HL-60 (cell line): Measurements from ENCODE around the gene FOXA1.

Experiments used
- DNase-seq, 2 experiments: peaks; one replicate each; pipeline ENCODE4 v3.0.0-alpha.2; 2010 to 2020; ENCODE audit warnings: low read depth in 1 of 2, low spot score in 1 of 2
- H3K27ac ChIP-seq: fragments of 250-450 bp; sonication (Bioruptor Pico); replicated peaks from 2 replicates; pipeline ENCODE4 v1.5.1; 2020; ENCODE audit warnings: mild to moderate bottlenecking, moderate library complexity
- H3K27me3 ChIP-seq: fragments of 250-450 bp; sonication (Bioruptor Pico); 2 replicates; pipeline ENCODE4 v1.5.1; 2021; ENCODE audit warnings: mild to moderate bottlenecking, moderate library complexity; ENCODE audit not compliant: insufficient read depth, poor library complexity, severe bottlenecking
- H3K4me3 ChIP-seq: replicated peaks from 2 replicates; pipeline ENCODE4 v1.5.1; 2011; ENCODE audit warnings: mild to moderate bottlenecking, control low read depth, low read length; ENCODE audit not compliant: insufficient read depth
- CTCF ChIP-seq: IDR thresholded peaks from one replicate; pipeline ENCODE4 v1.5.1; 2011; ENCODE audit warnings: low read length, control low read depth, inconsistent platforms; ENCODE audit not compliant: insufficient read depth
- GABPA ChIP-seq: IDR thresholded peaks from 2 replicates; pipeline ENCODE4 v1.6.1; 2012; ENCODE audit warnings: low read depth
- POLR2AphosphoS5 ChIP-seq: IDR thresholded peaks from 2 replicates; pipeline ENCODE4 v1.6.1; 2012; ENCODE audit warnings: low read depth
- REST ChIP-seq: IDR thresholded peaks from 2 replicates; pipeline ENCODE4 v1.6.1; 2012; ENCODE audit warnings: low read depth; ENCODE audit not compliant: insufficient replicate concordance
- SPI1 ChIP-seq: IDR thresholded peaks from 2 replicates; pipeline ENCODE4 v1.6.1; 2012; ENCODE audit warnings: low read depth, mild to moderate bottlenecking, borderline replicate concordance

The FOXA1 gene

GRCh38 chr14:37585101-37585511 lies 9.9 kb downstream of the FOXA1 start:
- TF ChIP-seq REST (no peak), POLR2AphosphoS5 (no peak), GABPA (no peak), SPI1 (no peak), CTCF (no peak)
- peaks cover 40% of the 10 kb centered on the region for H3K27me3 ChIP-seq
- no peak overlapping the region for H3K27ac ChIP-seq
- DNase-seq: no peak
- no peak overlapping the region for H3K4me3 ChIP-seq

GRCh38 chr14:37584211-37585100 lies 10.6 kb downstream of the FOXA1 start:
- H3K4me3 ChIP-seq: no peak overlapping the region
- no peak for DNase-seq
- H3K27ac ChIP-seq: no peak overlapping the region
- TF ChIP-seq SPI1 (no peak), CTCF (no peak), REST (no peak), POLR2AphosphoS5 (no peak), GABPA (no peak)
- peaks cover 37% of the 10 kb centered on the region for H3K27me3 ChIP-seq

- no peak overlapping the region for H3K27ac ChIP-seq
- no peak overlapping the region for H3K4me3 ChIP-seq
- no peak for TF ChIP-seq SPI1
- DNase-seq: no peak
- peaks cover 30% of the 10 kb centered on the region for H3K27me3 ChIP-seq
Observed at GRCh38 chr14:37583358-37584210, 11.5 kb downstream of the FOXA1 start.

- no peak overlapping the region for H3K4me3 ChIP-seq
- no peak overlapping the region for H3K27ac ChIP-seq
- H3K27me3 ChIP-seq: peaks cover 6% of the 10 kb centered on the region
- no peak for DNase-seq
- no peak for TF ChIP-seq POLR2AphosphoS5
- TF ChIP-seq REST: no peak
- TF ChIP-seq GABPA: no peak
- TF ChIP-seq CTCF: no peak
- no peak for TF ChIP-seq SPI1
Observed at GRCh38 chr14:37580146-37580545, 14.9 kb downstream of the FOXA1 start.
